CD4-positive, alpha-beta T cell treated with Interleukin-6 at 100 ng/mL for 8 hours (primary cell): ENCODE measurements around the gene PRDM5.
"Not testable (repeated sequence)": the region's sequence is repeated elsewhere in the genome, so short reads cannot be mapped to it uniquely, and the experiment has no call there.

Experiments
- DNase-seq: peaks from one replicate; pipeline ENCODE4 v3.0.0-alpha.2; 2020; ENCODE audit warnings: mixed read lengths, low spot score

PRDM5 gene

GRCh38 chr4:120753854-120754253 lies 168.7 kb downstream of the PRDM5 start:
- DNase-seq = no peak

GRCh38 chr4:120750152-120750525 lies 172.4 kb downstream of the PRDM5 start:
- no peak for DNase-seq

- no peak for DNase-seq
Measured at GRCh38 chr4:120749445-120750151, 172.9 kb downstream of the PRDM5 start.

- DNase-seq = not testable (repeated sequence)
Measured at GRCh38 chr4:120741636-120742035, 180.9 kb downstream of the PRDM5 start.

- DNase-seq = no peak
Measured at GRCh38 chr4:120736312-120736711, 186.2 kb downstream of the PRDM5 start.

- no peak for DNase-seq
Measured at GRCh38 chr4:120733968-120734367, 188.6 kb downstream of the PRDM5 start.

- no peak for DNase-seq
Measured at GRCh38 chr4:120733054-120733453, 189.5 kb downstream of the PRDM5 start.

GRCh38 chr4:120731561-120731960 lies 191.0 kb downstream of the PRDM5 start:
- no peak for DNase-seq

GRCh38 chr4:120730777-120731320 lies 191.7 kb downstream of the PRDM5 start:
- DNase-seq = no peak

- DNase-seq = no peak
Measured at GRCh38 chr4:120728892-120729675, 193.4 kb downstream of the PRDM5 start.

GRCh38 chr4:120725639-120726580 lies 196.6 kb downstream of the PRDM5 start:
- no peak for DNase-seq

- DNase-seq = no peak
Measured at GRCh38 chr4:120724656-120725055, 197.9 kb downstream of the PRDM5 start.

GRCh38 chr4:120723986-120724385 lies 198.5 kb downstream of the PRDM5 start:
- no peak for DNase-seq

GRCh38 chr4:120723105-120723504 lies 199.4 kb downstream of the PRDM5 start:
- DNase-seq = no peak

GRCh38 chr4:120722655-120723054 lies 199.9 kb downstream of the PRDM5 start:
- no peak for DNase-seq

- DNase-seq = no peak
Measured at GRCh38 chr4:120720354-120720934, 202.1 kb downstream of the PRDM5 start.

GRCh38 chr4:120718979-120719566 lies 203.5 kb downstream of the PRDM5 start:
- DNase-seq = no peak

GRCh38 chr4:120716346-120716745 lies 206.2 kb downstream of the PRDM5 start:
- no peak for DNase-seq

- DNase-seq = no peak
Measured at GRCh38 chr4:120714417-120715010, 208.0 kb downstream of the PRDM5 start.

- DNase-seq = no peak
Measured at GRCh38 chr4:120709991-120710390, 212.5 kb downstream of the PRDM5 start.

- no peak for DNase-seq
Measured at GRCh38 chr4:120704538-120704937, 218.0 kb downstream of the PRDM5 start.
